HS-5 (cell line): ENCODE measurements around the gene TGDS.
"Not testable (repeated sequence)": the region's sequence is repeated elsewhere in the genome, so short reads cannot be mapped to it uniquely, and the experiment has no call there.

ENCODE experiments used
- DNase-seq: peaks from one replicate; pipeline ENCODE4 v3.0.0-alpha.2; 2012; ENCODE audit warnings: low read depth

TGDS gene

DNA sequence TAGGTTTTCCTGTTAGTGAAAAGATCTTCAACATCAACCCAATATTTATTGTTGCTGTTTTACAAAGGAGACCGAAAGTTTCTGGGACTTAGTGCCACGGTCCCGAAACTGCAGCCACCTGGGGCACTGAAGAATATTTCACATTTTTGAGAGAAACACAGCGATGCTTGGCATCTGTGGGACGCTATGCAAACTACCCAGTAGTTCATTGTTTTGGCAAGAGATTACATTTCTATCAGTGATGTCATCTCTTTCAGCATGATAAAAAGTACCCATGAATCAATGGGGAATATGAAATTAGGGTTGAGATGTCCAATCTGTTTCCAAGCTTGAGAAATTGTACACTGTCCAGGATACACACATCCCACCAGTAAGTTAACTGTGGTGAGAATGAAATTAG lies 43.9 kb downstream of the TGDS start:
- no peak for DNase-seq

DNA sequence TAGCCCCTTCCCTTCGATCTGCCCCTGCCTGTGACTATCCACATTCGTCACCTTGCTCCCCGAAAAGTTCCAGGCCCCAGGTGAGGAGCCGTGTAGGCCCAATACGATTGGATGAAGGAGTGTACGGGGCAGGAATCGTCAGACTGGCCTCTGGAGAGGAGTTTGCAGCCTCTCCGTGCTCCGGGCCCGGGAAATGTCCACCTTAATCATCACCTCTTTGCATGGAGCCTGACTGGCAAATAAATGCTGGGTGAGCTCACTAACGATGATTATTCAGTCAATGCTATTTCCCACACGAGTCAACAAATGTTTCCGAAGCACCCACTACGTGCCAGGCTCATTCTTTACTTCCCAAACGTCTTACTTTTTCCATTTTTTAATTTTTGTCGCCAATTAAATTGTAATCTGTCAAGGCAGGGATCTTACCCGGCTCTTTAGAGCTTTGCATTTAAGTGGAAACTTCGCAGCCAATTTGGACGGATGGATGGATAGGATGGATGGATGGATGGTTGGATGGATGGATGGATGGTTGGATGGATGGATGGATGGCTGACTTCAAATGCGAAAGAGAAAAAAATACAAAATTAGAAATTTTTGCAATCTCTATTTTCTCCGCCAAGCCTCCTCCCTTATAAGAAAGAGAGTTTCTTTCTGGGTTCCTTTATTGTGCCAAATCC lies 45.8 kb downstream of the TGDS start:
- no peak for DNase-seq

DNA sequence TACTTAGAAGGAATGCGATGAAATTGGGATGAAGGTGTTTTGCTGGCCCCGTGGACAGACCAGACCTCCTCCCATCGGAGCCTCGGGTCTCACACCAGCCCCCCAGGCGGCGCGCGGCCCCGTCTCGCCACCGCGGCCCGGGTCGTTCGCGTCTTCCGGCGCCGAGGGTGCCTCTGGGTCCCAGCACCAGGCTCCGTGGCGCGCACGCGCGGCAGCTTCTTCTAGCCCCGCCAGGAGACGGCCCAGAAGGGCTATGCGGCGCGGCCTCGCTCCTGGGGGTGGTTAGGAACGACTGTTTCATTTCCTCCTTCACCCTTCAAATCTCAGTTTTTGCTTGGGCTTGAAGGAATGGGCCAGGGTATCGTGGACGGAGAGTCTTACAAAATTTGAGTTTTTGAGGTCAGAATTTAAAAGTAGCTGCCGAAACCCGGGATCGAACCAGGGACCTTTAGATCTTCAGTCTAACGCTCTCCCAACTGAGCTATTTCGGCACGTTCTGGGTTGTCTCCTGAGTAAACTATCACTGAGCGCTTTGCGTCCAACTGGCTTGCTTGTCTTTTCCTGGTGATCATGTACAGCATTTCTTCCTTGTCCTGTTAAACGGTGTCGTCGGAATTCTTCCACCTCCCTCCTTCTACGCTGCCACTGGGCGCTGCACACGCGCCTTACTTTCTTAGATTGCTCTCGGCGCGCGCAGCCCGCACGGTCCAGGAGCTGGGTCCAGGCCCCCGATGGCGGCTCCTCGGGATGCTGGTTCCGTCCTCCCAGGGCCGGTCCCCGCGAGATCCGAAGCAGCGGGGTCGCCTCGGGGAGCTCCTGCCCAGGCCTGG lies 46.5 kb downstream of the TGDS start:
- DNase-seq, result peak; percentile 80

DNA sequence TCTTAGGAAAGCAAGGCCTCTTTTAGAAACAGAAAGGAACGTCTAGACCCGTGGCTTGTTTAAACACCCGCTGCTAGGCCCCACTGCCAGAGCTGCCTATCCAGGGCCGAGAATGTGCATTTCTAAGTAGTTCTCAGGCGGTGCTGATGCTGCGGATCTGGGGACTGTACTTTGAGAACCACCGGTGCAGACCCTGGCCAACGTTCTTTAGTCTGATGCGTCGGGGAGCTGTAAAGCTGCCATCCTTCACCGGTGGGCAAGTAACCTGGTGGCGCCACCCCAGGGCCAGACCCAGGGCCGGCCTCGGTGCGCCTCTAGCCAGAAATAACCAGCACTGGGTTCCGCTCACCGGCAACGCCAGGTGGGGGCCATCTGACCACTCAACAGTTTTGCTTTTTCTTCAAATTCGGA lies 47.1 kb downstream of the TGDS start:
- DNase-seq, result peak; percentile 0

DNA sequence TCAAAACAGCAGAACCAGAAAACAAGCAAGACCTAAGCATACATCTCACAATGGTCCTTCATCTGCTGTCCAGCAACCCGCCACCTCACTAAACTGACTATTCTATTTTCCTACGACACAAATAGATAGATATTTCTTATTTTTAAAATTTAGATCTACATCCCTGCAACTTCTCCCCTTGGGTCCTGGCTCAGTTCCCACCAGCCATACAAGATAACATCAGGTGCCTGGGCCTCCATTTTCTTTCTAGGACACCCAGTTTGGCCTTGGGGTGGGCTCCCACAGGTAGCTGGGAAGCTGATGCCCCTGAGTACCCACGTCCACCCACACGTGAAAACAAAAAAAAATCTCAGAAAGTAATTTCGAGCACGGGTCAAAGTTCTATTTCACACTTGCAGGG lies 47.6 kb downstream of the TGDS start:
- no peak for DNase-seq

DNA sequence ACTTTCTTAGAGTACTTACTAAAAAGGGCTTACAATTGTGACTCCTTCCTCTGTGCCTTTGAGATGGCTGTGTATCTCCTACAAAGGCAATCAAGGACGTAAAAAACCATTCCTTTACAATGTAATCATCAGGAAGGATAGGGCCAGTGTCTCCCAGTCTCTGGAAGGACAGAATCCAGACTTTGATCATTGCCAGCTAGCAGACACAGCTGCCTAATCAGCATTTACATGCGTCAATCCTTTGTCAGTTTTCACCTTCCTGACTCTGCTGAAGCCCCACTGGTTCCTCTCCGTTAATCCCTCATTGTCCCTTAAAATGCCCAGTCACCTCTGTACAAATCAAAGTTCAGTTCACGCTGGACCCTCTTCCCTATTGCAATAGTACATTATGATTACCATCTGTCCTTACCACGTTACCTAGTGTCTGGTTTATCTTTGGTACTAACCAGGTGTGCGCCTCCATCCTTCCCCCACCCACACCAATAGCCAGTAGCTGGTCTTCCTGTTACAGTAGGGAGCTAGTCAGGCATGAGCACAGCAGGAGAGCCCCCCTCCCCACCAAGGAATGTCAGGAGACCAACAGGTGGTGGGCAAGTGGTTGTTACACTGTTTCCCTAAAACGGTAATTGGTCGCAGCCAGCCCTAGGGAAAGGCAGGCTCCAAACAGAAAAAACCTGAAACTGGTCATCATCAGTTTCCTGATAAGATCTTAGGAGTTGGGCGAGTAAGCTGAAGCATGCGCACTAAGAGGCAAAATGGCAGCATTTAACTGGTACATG lies 49.7 kb downstream of the TGDS start:
- no peak for DNase-seq

DNA sequence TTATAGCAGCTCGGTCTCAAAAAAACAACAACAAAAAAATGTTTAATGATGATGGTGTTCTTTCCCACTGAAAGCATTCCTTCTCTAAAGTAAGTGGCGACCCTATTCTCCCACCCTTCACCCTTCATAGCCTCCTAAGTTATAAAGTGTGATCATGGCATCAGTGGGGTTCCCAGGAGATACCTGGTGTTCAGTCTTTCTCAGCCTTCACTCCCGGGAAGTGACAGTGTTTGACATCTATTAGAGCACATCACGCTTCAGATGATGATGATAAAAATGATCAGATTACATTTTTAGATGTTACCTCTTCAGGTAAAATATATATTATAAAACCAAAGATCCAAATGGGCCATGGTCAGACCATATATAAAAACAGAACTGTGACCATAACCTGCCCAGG lies 51.0 kb downstream of the TGDS start:
- DNase-seq, result no peak

DNA sequence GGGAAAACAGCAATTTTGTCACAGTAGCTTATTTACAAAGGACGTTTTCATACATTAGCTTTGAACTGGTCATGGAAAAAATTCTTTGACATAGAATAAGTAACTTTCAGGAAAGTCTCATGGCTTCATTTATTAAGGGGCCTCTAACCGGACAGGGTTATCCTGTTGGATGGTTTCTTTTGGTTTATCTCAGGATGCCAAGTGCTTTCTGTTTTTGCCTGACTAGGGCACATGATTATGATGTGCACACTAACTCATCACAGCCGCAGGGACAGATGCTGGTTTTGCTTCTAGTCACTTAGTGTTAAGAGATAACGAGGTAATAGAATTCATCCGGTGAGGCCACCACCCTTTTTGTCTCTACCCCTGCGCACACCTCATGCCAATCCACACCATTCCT lies 53.0 kb downstream of the TGDS start:
- no peak for DNase-seq

DNA sequence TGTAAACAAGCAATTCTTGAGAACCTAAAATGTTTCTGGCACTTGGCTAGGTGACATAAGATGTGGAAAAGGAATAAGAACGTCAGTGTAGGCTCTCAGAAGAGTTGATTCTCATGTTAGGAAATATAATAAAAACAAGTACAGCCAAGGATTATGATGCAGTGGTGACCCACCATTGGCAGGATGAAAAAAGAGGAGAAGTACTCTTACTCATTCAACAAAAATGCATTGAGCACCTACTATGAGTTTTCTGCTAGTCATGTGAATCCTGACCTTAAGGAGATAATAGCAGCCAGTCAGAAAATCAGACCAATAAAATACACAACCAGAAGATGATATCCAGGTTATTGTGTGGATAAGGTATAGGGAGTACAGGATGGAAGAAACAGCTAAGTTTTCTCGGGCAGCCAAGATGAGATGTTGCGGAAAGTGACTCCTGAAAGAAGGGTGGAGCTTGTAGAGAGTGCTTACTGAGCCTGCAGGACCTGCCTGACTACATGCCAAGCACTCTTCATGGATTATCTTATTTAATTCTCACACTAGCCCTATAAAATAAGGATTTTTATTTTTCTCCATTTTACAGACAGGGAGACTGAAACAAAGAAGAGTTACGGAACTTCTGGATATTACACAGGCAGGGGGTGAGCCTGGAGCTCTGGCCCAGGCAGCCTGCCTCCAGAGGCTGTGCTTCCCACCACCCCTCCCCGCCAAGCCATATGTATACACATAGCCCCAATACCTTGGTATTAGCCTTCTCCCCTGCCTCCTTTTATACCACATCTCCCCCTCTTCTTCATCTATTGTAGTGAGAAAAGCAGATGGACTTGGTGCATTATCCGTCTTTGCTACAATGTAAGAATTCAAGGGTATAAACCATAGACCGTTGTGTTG lies 58.0 kb downstream of the TGDS start:
- DNase-seq, result no peak

DNA sequence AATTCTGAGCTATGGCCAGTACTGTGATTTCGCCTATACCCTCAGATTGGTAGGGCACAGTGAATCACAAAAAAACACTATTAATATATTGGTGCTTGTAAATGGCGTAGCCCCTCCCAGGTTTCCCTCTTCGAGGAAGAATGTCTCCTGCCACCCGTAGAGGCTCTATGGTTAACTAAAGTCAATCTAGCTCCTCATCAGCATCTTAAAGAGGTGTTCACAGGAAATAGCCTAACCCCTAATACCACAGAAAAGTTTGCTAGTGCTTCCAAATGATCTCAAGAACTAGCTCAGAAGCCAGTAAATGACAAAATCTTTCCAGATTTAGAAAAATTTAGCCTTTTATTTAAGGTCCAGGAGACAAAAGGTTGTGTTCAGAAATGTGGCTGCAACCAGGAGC lies 60.2 kb downstream of the TGDS start:
- DNase-seq, result no peak

DNA sequence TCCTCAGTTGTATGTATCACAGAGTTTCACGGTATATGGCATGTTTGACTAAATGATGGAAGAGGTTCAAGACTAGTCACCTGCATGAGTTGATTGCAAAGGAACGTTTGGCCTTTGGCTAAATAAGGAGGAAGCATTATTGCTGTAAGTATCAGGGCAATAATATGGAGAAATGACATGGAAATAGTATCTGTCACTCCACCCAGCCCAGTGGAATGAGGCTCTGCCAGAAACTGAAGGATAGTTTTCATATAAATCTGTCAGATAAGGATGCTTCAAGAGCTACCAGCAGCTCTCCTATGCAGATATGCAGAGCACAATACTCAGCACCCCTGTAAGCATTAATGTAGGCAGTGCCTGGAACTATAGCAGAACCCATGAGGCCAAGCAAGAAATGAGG lies 60.7 kb downstream of the TGDS start:
- no peak for DNase-seq

DNA sequence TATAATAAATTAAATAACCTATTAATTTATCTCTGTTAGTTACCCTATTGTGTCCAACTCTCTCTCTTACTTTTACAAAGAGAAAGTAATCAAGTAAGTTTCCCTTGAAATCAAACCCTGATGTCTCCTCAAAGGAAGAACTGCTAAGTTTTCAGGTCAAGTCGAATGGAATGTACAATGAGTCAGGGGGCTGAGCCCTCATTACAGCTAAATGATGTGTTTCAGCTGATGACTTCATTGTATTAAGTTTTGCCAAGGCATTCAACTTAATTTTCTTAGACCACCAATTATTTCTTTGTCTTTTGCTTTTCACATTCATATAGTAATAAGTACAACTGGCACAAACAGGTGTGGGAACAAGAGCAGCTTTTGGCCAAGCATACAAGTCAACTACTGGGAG lies 61.8 kb downstream of the TGDS start:
- DNase-seq, result peak; percentile 14

DNA sequence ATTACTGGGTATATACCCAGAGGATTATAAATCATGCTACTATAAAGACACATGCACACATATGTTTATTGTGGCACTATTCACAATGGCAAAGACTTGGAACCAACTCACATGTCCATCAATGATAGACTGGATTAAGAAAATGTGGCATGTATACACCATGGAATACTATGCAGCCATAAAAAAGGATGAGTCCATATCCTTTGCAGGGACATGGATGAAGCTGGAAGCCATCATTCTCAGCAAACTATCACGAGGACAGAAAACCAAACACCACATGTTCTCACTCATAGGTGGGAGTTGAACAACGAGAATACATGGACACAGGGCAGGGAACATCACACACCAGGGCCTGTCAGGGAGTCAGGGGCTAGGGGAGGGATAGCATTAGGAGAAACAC lies 63.7 kb downstream of the TGDS start:
- not testable (repeated sequence) for DNase-seq

DNA sequence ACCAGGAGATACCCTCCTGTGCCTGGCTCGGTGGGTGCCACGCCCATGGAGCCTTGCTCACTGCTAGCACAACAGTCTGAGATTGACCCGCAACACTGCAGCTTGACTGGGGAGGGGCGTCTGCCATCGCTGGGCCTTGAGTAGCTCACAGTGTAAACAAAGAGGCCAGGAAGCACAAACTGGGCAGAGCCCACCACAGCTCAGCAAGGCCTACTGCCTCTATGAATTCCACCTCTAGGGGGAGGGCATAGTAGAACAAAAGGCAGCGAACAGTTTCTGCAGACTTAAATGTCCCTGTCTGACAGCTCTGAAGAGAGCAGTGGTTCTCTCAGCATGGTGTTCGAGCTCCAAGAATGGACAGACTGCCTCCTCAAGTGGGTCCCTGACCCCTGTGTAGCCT lies 69.0 kb downstream of the TGDS start:
- DNase-seq, result not testable (repeated sequence)

DNA sequence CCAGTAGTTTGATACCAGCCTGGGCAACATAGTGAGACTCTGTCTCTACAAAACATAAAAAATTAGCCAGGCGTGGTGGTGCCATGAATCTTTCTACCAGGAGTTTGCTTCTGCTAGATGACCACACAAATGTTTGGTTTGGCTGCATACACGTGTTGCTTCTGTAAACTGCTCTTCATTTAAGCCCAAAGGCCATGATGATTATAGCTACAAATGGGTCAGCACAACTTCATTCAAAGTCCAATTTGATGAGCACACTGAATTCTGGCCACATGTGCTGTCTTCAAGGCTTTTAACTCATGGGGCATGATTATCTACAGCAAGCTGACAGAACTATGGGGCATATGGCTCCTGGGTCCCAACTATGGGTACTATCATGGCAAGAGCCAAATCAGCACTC lies 70.2 kb downstream of the TGDS start:
- DNase-seq, result no peak

DNA sequence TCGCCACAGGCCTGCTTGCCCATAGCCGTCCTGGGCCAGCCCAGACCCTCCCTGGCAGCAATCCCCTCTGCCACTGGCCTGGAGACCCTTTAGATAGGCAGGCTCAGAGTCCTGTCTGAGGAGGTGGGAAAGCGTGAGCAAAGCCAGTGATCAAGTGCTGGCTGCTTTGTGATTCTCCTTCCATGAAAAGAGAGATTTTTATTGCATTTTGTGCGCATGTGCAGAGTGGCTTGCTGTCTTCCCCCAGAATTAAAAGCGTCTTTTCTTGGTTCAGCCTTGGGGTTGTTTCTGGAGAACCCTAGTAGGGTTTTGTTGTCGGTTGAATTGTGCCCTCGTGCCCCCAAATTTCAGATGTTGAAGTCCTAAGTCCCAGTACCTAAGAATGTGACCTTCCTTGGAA lies 71.5 kb downstream of the TGDS start:
- no peak for DNase-seq
